Lung (tissue), 12 donors: Measurements from ENCODE around the gene LRRFIP2. TPM values are rescaled to one million over a fixed set of nuclear protein-coding genes. Genes with fewer than 3 reads are reported as not detected.

Experiments used
- ATAC-seq: fragments of 200-7000 bp; cut with Tn5 transposase; one replicate; pipeline ENCODE4 v1.9.1; 2020; ENCODE audit warnings: moderate number of reproducible peaks; ENCODE audit not compliant: insufficient read depth, low FRiP score
- DNase-seq, 3 donors: peaks; one replicate each; pipeline ENCODE4 v3.0.0-alpha.2; 2013 to 2017
- H3K27ac ChIP-seq, 2 donors: one replicate each; pipeline ENCODE4 v1.5.1; 2013; ENCODE audit warnings: mild to moderate bottlenecking in 2 of 2, moderate library complexity in 2 of 2, control low read depth in 1 of 2, inconsistent platforms in 1 of 2, low read depth in 1 of 2, low read length in 1 of 2
- H3K27me3 ChIP-seq, 3 donors: one replicate each; pipeline ENCODE4 v1.5.1; 2013; ENCODE audit warnings: low read length in 2 of 3; ENCODE audit not compliant: control insufficient read depth in 3 of 3, insufficient read depth in 3 of 3
- H3K36me3 ChIP-seq, 4 donors: one replicate each; pipeline ENCODE4 v1.5.1; 2013; ENCODE audit warnings: low read length in 4 of 4, mild to moderate bottlenecking in 1 of 4, moderate library complexity in 1 of 4; ENCODE audit not compliant: control insufficient read depth in 4 of 4, insufficient read depth in 4 of 4
- H3K4me1 ChIP-seq, 5 donors: one replicate each; pipeline ENCODE4 v1.5.1; 2013; ENCODE audit warnings: low read length in 5 of 5, mild to moderate bottlenecking in 2 of 5, moderate library complexity in 1 of 5; ENCODE audit not compliant: control insufficient read depth in 5 of 5, insufficient read depth in 5 of 5
- H3K4me3 ChIP-seq: one replicate; pipeline ENCODE4 v1.5.1; 2013; ENCODE audit warnings: mild to moderate bottlenecking, control low read depth, moderate library complexity
- H3K9ac ChIP-seq, 2 donors: one replicate each; pipeline ENCODE4 v1.5.1; 2013; ENCODE audit warnings: low read length in 2 of 2, control low read depth in 1 of 2; ENCODE audit not compliant: insufficient read depth in 1 of 2
- H3K9me3 ChIP-seq, 4 donors: one replicate each; pipeline ENCODE4 v1.5.1; 2013; ENCODE audit warnings: low read length in 3 of 4, mild to moderate bottlenecking in 1 of 4, moderate library complexity in 1 of 4; ENCODE audit not compliant: control insufficient read depth in 4 of 4, insufficient read depth in 3 of 4
- WGBS, 2 donors: extraction: QIAGEN DNeasy Blood & Tissue Kit; methylation state at CpG; one replicate each; pipeline ENCODE4 v1.1.7; 2013; 5-methylcytosine and 5-hydroxymethylcytosine counted together
- polyA plus RNA-seq, 2 donors: library from polyadenylated mRNA; stranded (reverse); fragments of 200-250 nt; gene quantifications; one replicate each; pipeline ENCODE4 v1.2.1, GENCODE V29; 2013
- total RNA-seq, 2 donors: library from RNA; depleted of rRNA in 1 of 2; stranded (reverse); fragments of >200 nt in 1 of 2; gene quantifications; one replicate each; pipeline ENCODE4 v1.2.1, GENCODE V29; 2014 to 2021
- TF ChIP-seq, protein P1 (sequence below): IDR thresholded peaks from 2 replicates; pipeline ENCODE4 v1.5.1; 2012; ENCODE audit warnings: mild to moderate bottlenecking; ENCODE audit errors: control extremely low read depth, extremely low read depth
- donor health status: control.
- donor health status: control.
- donor health status: Bipolar disorder and iron deficiency.
- donor health status: healthy.
- donor health status: DM: yes; HTN: yes; CAD: no.

LRRFIP2 gene
- total and polyA plus RNA-seq, 4 donors = 24.8 to 106 (median 44.6) TPM

DNA sequence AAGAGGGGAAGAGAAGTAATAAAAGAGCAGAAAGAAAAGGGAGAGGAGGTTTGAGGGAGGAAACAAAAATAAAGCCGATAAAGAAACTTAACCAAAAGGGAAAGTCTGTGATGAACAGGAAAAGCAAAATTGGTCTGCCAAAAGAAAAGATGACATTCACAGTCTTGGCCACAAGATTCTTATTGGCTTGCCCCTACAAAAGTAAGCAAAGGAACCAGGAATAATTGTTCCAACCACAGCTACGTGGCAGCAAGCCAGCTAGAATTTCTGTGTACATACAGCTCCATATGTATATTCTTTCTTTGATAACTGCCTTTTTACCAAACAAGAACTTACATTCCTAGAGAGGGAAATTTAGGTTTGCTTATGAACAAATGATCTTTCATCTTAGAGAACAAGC lies 101.5 kb downstream of the LRRFIP2 start:
- TF ChIP-seq, protein P1, sequence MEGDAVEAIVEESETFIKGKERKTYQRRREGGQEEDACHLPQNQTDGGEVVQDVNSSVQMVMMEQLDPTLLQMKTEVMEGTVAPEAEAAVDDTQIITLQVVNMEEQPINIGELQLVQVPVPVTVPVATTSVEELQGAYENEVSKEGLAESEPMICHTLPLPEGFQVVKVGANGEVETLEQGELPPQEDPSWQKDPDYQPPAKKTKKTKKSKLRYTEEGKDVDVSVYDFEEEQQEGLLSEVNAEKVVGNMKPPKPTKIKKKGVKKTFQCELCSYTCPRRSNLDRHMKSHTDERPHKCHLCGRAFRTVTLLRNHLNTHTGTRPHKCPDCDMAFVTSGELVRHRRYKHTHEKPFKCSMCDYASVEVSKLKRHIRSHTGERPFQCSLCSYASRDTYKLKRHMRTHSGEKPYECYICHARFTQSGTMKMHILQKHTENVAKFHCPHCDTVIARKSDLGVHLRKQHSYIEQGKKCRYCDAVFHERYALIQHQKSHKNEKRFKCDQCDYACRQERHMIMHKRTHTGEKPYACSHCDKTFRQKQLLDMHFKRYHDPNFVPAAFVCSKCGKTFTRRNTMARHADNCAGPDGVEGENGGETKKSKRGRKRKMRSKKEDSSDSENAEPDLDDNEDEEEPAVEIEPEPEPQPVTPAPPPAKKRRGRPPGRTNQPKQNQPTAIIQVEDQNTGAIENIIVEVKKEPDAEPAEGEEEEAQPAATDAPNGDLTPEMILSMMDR = no peak
- H3K4me1 ChIP-seq = peaks cover 0 to 13% (median 3%) of the 10 kb centered on the region in 5 donors
- ATAC-seq (no peak), DNase-seq (peak; percentile 86 to 96 (median 95))
- peak overlapping the region in 1 of 2 donors; percentile 34 for H3K9ac ChIP-seq
- no peak overlapping the region for H3K4me3 ChIP-seq
- no peaks in the 10 kb centered on the region for H3K9me3 ChIP-seq
- H3K36me3 ChIP-seq = peaks cover 6 to 30% (median 14%) of the 10 kb centered on the region in 4 donors
- H3K27ac ChIP-seq = peak overlapping the region in 1 of 2 donors; percentile 33
- no peaks in the 10 kb centered on the region for H3K27me3 ChIP-seq
- WGBS, 2 donors = 6 to 22% methylated on average over 2 of the region's 2 CpGs

DNA sequence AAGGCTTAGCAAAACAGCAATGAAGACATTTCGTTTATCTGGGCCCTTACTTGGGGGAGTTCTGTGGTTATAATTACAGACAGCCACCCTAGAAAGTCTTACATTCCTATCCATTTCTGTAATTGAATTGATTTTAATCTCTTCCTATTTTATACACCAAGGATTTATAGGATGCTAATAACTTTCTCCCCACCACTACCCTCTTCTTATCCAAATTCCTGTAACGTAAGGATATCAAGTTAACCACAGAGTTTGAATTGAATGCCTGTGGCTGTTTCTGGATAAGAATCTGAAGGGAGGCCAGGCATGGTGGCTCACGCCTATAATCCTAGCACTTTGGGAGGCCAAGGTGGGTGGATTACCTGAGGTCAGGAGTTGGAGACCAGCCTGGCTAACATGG lies 102.5 kb downstream of the LRRFIP2 start:
- DNase-seq (no peak), ATAC-seq (no peak)
- Histone ChIP-seq H3K9ac (no peak overlapping the region), H3K36me3 (peaks cover 6 to 27% (median 11%) of the 10 kb centered on the region in 4 donors), H3K27ac (no peak overlapping the region), H3K27me3 (no peaks in the 10 kb centered on the region), H3K4me3 (no peak overlapping the region), H3K9me3 (no peaks in the 10 kb centered on the region), H3K4me1 (peaks cover 0 to 13% (median 3%) of the 10 kb centered on the region in 5 donors)
- 95 to 97% methylated on average over 3 of the region's 3 CpGs for WGBS, 2 donors
- TF ChIP-seq, protein P1 = no peak

DNA sequence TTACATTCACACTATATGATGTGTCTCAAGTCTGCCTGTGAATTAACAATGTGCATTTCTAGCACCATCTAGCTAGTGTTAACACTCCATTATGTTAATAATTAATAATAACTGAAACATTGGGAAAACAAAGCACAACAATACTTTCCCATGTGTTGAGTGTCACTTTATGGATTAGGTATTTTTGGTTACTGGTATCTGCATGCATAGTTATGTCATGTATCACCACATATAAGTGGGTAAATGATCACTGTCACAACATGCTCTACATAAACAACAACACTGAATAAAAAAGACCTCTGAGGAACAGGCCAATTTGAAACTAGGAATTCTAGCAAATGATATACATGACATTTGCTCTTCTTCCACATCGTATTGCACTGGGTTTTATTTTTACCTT lies 106.4 kb downstream of the LRRFIP2 start:
- no peak overlapping the region for H3K9ac ChIP-seq
- H3K4me1 ChIP-seq = peaks cover 0 to 7% (median 3%) of the 10 kb centered on the region in 5 donors
- no peaks in the 10 kb centered on the region for H3K27me3 ChIP-seq
- peak overlapping the region in 1 of 2 donors; percentile 53 for H3K27ac ChIP-seq
- ATAC-seq = no peak
- TF ChIP-seq, protein P1 = no peak
- peaks cover 10 to 31% (median 13%) of the 10 kb centered on the region in 4 donors for H3K36me3 ChIP-seq
- H3K9me3 ChIP-seq = no peaks in the 10 kb centered on the region
- H3K4me3 ChIP-seq = no peak overlapping the region
- peak in 1 of 3 donors; percentile 10 for DNase-seq
- 81 to 97% methylated on average over 1 of the region's 1 CpG for WGBS, 2 donors

DNA sequence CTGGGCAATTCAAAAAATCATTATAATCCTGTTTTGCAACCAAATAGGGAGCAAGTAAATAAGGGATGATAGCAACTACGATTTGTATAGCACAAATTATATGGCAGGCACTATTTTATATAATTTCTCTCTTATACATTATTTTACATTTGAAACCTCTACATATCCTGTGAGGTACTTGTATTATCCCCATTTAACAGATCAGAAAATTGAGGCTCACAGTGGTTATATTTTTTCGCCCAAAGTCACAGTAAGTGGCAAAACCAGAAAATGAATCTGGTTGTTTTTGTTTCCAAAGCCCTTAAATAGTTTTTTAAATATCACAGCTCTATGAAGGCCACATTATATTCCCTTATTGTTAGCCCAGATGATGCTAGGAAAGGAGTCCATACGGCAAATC lies 106.8 kb downstream of the LRRFIP2 start:
- peaks cover 10 to 33% (median 13%) of the 10 kb centered on the region in 4 donors for H3K36me3 ChIP-seq
- no peak for ATAC-seq
- no peaks in the 10 kb centered on the region for H3K27me3 ChIP-seq
- peaks cover 0 to 3% (median 2%) of the 10 kb centered on the region in 5 donors for H3K4me1 ChIP-seq
- H3K4me3 ChIP-seq = no peak overlapping the region
- no peak overlapping the region for H3K27ac ChIP-seq
- 94 to 95% methylated on average over 3 of the region's 3 CpGs for WGBS, 2 donors
- H3K9ac ChIP-seq = no peak overlapping the region
- DNase-seq = no peak
- no peaks in the 10 kb centered on the region for H3K9me3 ChIP-seq
- TF ChIP-seq, protein P1 = no peak
